ENCODE data around the gene CALN1. TPM values are rescaled to one million over a fixed set of nuclear protein-coding genes. Genes with fewer than 3 reads are reported as not detected.

Gene CALN1
- total and polyA plus RNA-seq, 2 of the 8 experiments (the other 6 are each of a cell fraction or from before 2014, with no cell fraction given) = 6.4 to 15.2 TPM

GRCh38 chr7:71752171-71752935 lies 659.8 kb downstream of the CALN1 start (continued):
- TF ChIP-seq SP2 (IDR thresholded peaks at IDR 0.05; ENCODE audit: low read length) = no peak
- TF ChIP-seq ASH2L (IDR thresholded peaks at IDR 0.05; ENCODE audit: low read length) = peak; percentile 60
- no peak for TF ChIP-seq POU5F1 (IDR thresholded peaks at IDR 0.05; ENCODE audit: low read depth, low read length)
- TF ChIP-seq SP1 (IDR thresholded peaks at IDR 0.05; ENCODE audit: low read depth, low read length) = no peak
- no peak for TF ChIP-seq FOSL1 (IDR thresholded peaks at IDR 0.05; ENCODE audit: insufficient read depth, low read depth, low read length)
- no peak for TF ChIP-seq BCL11A (IDR thresholded peaks at IDR 0.05; ENCODE audit: low read depth in 2 of 2, low read length in 2 of 2)
- no peak for TF ChIP-seq POLR2A (IDR thresholded peaks at IDR 0.05; ENCODE audit: control extremely low read depth in 1 of 2, low read depth in 2 of 2, low read length in 2 of 2)
- TF ChIP-seq RAD21 (IDR thresholded peaks at IDR 0.05 in 1 of 2, conservative IDR thresholded peaks at IDR 0.05 in 1 of 2; ENCODE audit: low read depth in 2 of 2, low read length in 2 of 2) = peak; percentile 91
- TF ChIP-seq SRF (IDR thresholded peaks at IDR 0.05; ENCODE audit: low read depth, low read length) = no peak
- no peak for TF ChIP-seq RXRA (IDR thresholded peaks at IDR 0.05; ENCODE audit: insufficient read depth, low read depth, low read length)
- no peak for TF ChIP-seq NANOG (IDR thresholded peaks at IDR 0.05; ENCODE audit: insufficient read depth, low read depth, low read length, poor library complexity, severe bottlenecking)
- TF ChIP-seq RBBP5 (IDR thresholded peaks at IDR 0.05; ENCODE audit: borderline replicate concordance, low read depth, low read length) = no peak
- no peak for TF ChIP-seq BRCA1 (IDR thresholded peaks at IDR 0.05; ENCODE audit: low read depth, low read length)
- TF ChIP-seq SAP30 (IDR thresholded peaks at IDR 0.05; ENCODE audit: insufficient read depth, insufficient replicate concordance, low read length) = no peak

All from H1 (cell line).